ENCODE results near the gene FGD3.

Gene FGD3

DNA sequence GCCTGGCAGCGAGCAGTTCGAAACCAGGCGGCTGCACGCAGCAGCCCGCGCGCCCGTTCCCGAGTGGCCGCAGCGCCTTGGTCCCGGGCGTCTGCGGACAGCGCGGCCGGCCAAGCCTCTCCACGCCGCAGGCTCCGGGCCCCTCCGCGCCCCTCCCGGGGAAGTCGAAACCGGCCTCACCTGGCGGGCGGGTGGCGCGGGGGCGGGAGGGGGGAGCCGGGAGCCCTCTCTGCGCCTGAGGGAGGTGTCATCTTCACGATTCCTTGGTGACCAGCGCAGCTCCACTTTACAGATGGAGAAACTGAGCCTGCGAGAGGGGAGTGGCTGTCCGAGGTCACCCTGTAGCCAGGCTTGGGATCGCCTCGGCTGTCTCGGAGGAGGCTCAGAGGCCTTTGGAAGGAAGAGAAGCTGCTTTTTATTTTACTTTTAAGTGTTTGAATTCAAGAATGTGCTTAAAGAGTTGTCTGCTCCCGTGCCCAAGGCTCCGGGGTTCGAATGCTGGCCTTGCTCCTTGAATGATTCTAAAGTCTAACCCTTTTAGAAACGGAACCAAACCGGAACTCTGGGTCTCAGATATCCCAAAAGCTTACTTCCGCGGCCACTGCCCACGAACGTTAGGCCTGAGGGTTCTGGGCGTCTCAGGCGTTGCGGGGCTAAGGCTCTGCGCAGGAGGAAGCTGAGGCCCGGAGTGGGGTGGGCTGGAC is 111.8 kb downstream of the FGD3 start:
- Histone ChIP-seq H3K4me3 (peak overlapping the region; percentile 41), H3K4me1 (peaks cover 10% of the 10 kb centered on the region), H3K9me3 (no peaks in the 10 kb centered on the region), H3K36me3 (replicated peaks) (no peaks in the 10 kb centered on the region), H3K27me3 (ENCODE audit: low read depth) (no peaks in the 10 kb centered on the region)
- in situ Hi-C loops (cut with MboI; ENCODE audit: low sequenced_read_pairs) = no loop called here
- peak in 1 of 2 experiments; percentile 23 for DNase-seq (ENCODE audit: low spot score in 2 of 2)

DNA sequence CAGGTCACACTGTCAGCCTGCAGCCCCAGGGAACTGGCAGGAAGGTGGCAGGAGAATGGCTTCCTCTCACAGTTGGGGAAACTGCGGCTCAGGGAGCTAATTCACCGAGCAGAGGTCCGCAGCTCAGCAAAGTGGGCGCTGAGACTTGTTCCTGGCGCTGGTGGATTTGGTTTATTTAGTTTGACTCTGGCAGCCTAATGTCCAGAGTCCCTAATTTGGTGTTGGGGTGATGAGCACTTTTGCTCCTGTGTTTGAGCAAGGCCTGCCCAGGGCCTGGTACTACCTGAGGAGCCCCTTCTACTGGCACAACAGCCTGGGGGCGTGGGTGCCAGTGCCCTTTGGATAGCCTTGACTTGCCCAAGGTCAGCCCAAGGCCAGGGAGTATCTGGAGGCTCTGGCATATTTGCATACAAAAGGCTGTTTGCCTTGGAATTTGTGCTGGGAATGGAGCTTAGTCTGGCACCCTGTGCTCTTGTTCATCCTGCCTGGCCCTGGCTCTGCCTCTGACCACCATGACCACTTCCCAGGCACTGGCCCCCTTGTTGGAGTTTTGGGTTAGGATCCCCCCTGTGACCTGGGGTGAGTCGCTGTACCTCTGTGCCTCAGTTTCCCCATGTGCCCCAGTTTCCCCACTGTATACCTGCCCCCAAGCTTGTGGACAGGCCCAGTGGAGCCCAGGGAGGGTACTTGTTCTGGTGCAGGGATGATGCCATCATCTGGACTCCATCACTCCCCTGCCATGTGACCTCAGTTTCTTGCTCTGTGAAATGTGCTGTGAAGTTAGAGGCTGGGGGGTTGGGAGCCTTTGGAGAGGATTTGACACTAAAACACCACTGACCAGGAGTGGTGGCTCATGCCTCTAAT is 112.6 kb downstream of the FGD3 start:
- Histone ChIP-seq H3K36me3 (replicated peaks) (no peaks in the 10 kb centered on the region), H3K9me3 (no peaks in the 10 kb centered on the region), H3K4me3 (peak overlapping the region; percentile 41), H3K27me3 (ENCODE audit: low read depth) (no peaks in the 10 kb centered on the region), H3K4me1 (peaks cover 10% of the 10 kb centered on the region)
- in situ Hi-C loops (cut with MboI; ENCODE audit: low sequenced_read_pairs) = no loop called here
- peak; percentile 45 to 56 for DNase-seq (ENCODE audit: low spot score in 2 of 2)

DNA sequence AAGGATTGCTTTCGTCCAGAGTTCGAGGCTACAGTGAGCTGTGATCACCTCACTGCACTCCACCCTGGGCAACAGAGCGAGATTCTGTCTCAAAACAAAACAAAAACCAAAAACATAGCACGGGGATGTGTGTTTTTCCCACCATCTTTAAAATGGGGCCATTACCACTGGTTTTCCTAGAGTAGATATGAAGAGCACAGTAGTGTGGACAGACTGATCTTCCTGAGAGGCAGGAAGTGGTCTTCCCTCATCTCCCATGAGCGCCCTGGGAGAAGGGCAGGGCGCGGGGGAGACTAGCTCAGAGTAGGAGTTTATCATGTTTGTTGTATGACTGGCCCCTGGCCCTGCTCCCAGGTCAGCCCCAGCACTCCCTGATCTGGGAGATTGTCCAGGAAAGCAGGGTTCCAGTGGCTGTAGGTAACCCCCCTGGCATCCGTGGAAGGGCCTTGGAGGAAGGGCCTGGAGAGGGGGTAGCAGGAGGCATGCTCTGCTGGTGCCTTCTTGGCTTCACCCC is 113.5 kb downstream of the FGD3 start:
- H3K36me3 ChIP-seq (replicated peaks) = no peaks in the 10 kb centered on the region

GRCh38 chr9:93061260-93061751 is 114.0 kb downstream of the FGD3 start:
- in situ Hi-C loops (cut with MboI; ENCODE audit: low sequenced_read_pairs) = no loop called here
- no peak overlapping the region for H3K4me3 ChIP-seq
- DNase-seq (ENCODE audit: low spot score in 2 of 2) = no peak
- no peaks in the 10 kb centered on the region for H3K9me3 ChIP-seq
- H3K4me1 ChIP-seq = peaks cover 10% of the 10 kb centered on the region
- H3K36me3 ChIP-seq (replicated peaks) = no peaks in the 10 kb centered on the region
- H3K27me3 ChIP-seq (ENCODE audit: low read depth) = no peaks in the 10 kb centered on the region

More for the DNA sequence above, 113.5 kb downstream of the FGD3 start:
- Histone ChIP-seq H3K4me1 (peaks cover 10% of the 10 kb centered on the region), H3K27me3 (ENCODE audit: low read depth) (no peaks in the 10 kb centered on the region), H3K9me3 (no peaks in the 10 kb centered on the region), H3K4me3 (no peak overlapping the region)
- no peak for DNase-seq (ENCODE audit: low spot score in 2 of 2)
- in situ Hi-C loops (cut with MboI; ENCODE audit: low sequenced_read_pairs) = no loop called here

DNA sequence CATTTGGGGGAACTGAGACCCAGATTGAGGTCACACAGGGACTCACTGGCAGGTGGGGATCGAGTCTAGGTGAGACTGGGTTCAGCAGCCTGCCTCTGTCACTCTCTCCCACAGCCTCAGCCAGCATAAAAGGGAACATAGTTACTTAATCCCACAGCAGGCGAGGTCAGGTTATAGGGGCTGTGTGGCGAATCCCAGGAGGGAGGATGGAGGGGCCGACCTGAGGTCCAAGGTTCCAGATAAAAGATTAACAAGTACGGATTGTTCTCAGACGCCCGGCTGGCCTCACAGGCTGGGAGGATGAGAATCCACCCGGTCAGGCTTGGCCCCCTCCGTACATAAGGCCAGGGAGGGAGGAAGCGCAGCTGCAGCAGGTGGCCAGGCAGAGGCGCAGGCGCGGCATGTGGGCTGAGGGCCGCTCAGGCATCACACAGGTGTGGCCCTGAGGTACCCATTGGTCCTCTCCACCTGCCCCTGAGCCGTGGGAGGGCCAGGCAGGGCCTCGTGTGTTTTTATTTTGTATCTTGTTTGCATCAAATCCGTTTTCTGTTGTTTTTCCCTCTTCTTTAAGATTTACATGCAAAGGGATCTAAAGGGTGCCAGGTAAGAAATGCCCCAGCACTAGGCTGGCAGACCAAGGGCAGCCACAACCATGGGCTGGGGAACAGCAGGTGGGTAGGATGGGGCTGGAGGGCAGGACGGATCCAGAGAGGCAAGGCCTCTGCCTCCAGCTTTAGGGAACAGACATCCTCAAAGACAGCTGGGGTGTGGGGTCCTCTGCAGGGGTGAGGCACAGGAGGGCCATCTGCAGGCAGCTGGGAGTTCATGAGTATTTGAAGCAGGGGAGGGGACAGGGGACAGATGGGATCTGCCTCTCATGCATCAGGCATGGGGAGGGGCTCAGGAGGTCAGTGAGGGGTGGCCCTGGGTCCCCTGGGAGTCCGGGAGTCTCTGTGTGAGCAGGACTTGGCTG is 114.8 kb downstream of the FGD3 start:
- H3K4me3 ChIP-seq = no peak overlapping the region

DNA sequence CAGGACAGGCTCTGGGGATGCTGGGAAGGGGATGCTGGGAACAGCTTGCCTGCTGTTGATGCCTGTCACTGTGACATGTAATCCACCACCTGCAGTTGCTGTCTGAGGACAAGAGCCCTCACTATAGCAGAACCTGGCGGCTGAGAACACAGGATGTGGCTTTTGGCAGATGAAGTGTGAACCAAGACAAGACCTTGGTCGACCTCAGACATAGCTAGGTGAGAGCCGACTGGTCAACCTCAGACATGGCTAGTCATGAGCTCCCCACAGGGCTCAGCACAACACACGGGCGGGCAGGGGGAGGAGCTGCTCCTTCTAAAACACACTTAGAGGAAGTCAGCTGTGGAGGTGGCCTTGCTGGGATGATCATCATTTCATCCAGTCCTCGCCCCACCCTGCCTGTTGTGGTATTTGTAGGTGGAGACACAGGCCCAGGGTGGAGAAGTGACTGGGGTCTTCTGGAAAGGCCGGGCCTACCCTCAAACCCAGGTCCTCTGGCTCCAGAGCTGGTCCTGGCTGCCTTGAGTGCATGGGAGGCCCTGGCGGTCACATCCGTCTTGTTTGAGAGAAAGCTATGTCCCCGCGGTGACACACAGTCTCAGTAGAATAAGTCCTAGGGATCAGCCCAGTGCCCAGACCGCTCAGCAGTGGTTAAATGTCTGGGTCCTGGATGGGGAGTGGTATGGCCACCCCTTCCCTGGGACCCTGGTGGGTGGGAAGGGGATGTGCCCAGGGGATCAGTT is 117.2 kb downstream of the FGD3 start:
- H3K4me1 ChIP-seq = peaks cover 6% of the 10 kb centered on the region
- no peak overlapping the region for H3K4me3 ChIP-seq
- DNase-seq (ENCODE audit: low spot score in 2 of 2) = no peak
- no peaks in the 10 kb centered on the region for H3K27me3 ChIP-seq (ENCODE audit: low read depth)
- no peaks in the 10 kb centered on the region for H3K9me3 ChIP-seq
- H3K36me3 ChIP-seq (replicated peaks) = no peaks in the 10 kb centered on the region
- in situ Hi-C loops (cut with MboI; ENCODE audit: low sequenced_read_pairs) = no loop called here

More for the DNA sequence above, 114.8 kb downstream of the FGD3 start:
- Histone ChIP-seq H3K27me3 (ENCODE audit: low read depth) (no peaks in the 10 kb centered on the region), H3K9me3 (no peaks in the 10 kb centered on the region), H3K36me3 (replicated peaks) (no peaks in the 10 kb centered on the region), H3K4me1 (peaks cover 10% of the 10 kb centered on the region)
- no peak for DNase-seq (ENCODE audit: low spot score in 2 of 2)
- in situ Hi-C loops (cut with MboI; ENCODE audit: low sequenced_read_pairs) = no loop called here

GRCh38 chr9:93065135-93065720 is 117.9 kb downstream of the FGD3 start:
- H3K27me3 ChIP-seq (ENCODE audit: low read depth) = no peaks in the 10 kb centered on the region
- H3K9me3 ChIP-seq = no peaks in the 10 kb centered on the region
- in situ Hi-C loops (cut with MboI; ENCODE audit: low sequenced_read_pairs) = no loop called here
- no peaks in the 10 kb centered on the region for H3K36me3 ChIP-seq (replicated peaks)
- H3K4me3 ChIP-seq = no peak overlapping the region
- no peaks in the 10 kb centered on the region for H3K4me1 ChIP-seq
- no peak for DNase-seq (ENCODE audit: low spot score in 2 of 2)

DNA sequence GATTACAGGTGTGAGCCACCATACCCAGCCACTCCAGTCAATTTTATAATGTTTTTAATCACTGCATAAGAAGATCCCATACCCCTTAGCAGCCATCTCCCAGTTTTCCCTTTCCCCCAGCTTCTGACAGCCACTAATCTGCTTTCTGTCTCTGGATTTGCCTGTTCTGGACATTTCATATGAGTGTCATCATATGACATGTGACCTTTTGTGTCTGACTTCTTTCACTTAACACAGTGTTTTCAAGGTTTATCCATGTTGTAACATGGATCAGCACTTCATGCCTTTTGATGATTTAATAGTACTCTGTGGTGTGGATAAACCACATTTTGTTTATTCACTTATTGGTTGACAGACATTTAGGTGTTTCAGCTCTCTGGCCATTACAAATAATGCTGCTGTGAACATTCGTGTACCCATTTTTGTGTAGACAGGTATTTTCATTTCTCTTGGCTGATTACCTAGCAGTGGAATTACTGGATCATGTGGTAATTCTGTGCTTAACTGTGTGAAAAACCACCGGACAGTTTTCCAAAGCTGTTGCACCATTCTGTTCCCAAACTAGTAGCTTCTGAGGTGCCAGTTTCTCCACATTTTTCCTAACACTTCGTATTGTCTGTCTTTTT is 119.8 kb downstream of the FGD3 start:
- no peak for DNase-seq (ENCODE audit: low spot score in 2 of 2)
- Histone ChIP-seq H3K4me3 (no peak overlapping the region), H3K9me3 (no peaks in the 10 kb centered on the region), H3K36me3 (replicated peaks) (no peaks in the 10 kb centered on the region), H3K4me1 (no peaks in the 10 kb centered on the region), H3K27me3 (ENCODE audit: low read depth) (no peaks in the 10 kb centered on the region)
- in situ Hi-C loops (cut with MboI; ENCODE audit: low sequenced_read_pairs) = no loop called here

GRCh38 chr9:93068956-93069355 is 121.6 kb downstream of the FGD3 start:
- Histone ChIP-seq H3K36me3 (replicated peaks) (no peaks in the 10 kb centered on the region), H3K9me3 (no peaks in the 10 kb centered on the region), H3K27me3 (ENCODE audit: low read depth) (no peaks in the 10 kb centered on the region), H3K4me3 (no peak overlapping the region), H3K4me1 (no peaks in the 10 kb centered on the region)
- in situ Hi-C loops (cut with MboI; ENCODE audit: low sequenced_read_pairs) = no loop called here
- DNase-seq (ENCODE audit: low spot score in 2 of 2) = no peak

DNA sequence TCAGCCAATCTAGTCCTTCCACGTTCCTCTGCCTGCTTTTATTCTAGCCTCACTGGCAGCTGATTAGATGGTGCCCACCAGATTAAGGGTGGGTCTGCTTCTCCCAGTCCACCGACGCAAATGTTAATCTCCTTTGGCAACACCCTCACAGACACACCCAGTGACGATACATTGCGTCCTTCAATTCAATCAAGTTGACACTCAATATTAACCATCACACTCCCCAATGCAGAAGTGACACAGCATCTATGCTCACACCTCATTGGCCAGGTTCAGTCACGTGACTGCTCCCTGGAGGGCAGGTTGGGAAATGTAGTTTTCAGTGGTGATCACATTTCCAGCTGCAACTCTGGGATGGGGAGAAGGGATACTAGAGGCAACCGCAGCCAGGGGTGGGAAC is 124.1 kb downstream of the FGD3 start:
- Histone ChIP-seq H3K9me3 (no peaks in the 10 kb centered on the region), H3K4me3 (no peak overlapping the region), H3K4me1 (no peaks in the 10 kb centered on the region), H3K36me3 (replicated peaks) (no peaks in the 10 kb centered on the region), H3K27me3 (ENCODE audit: low read depth) (no peaks in the 10 kb centered on the region)
- in situ Hi-C loops (cut with MboI; ENCODE audit: low sequenced_read_pairs) = no loop called here
- DNase-seq (ENCODE audit: low spot score in 2 of 2) = peak; percentile 21 to 76

DNA sequence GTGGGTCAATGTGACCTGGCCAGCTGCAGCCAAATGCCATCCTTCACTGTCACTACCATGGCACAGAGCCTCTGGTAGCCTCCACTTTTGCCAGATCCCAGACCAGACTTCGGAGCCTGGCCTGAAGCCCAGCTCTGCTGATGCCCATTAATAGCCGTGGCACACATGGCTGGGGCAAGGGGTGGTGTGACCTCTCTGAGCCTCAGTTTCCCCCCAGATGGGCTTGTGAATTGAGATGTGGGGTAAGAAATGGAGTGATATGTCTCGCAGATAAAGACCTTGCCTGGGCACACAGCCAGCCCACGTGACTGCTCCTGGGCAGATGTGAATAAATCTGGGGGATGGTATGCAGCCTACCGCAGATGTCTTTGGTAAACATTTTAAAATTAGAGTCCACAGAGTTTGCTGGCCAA is 125.1 kb downstream of the FGD3 start:
- no peak overlapping the region for H3K4me3 ChIP-seq
- H3K36me3 ChIP-seq (replicated peaks) = no peaks in the 10 kb centered on the region
- in situ Hi-C loops (cut with MboI; ENCODE audit: low sequenced_read_pairs) = no loop called here
- DNase-seq (ENCODE audit: low spot score in 2 of 2) = no peak
- H3K4me1 ChIP-seq = no peaks in the 10 kb centered on the region
- H3K27me3 ChIP-seq (ENCODE audit: low read depth) = no peaks in the 10 kb centered on the region
- no peaks in the 10 kb centered on the region for H3K9me3 ChIP-seq

GRCh38 chr9:93076101-93076791 is 128.9 kb downstream of the FGD3 start:
- H3K36me3 ChIP-seq (replicated peaks) = no peaks in the 10 kb centered on the region
- in situ Hi-C loops (cut with MboI; ENCODE audit: low sequenced_read_pairs) = no loop called here
- no peaks in the 10 kb centered on the region for H3K9me3 ChIP-seq
- H3K4me1 ChIP-seq = no peaks in the 10 kb centered on the region
- no peaks in the 10 kb centered on the region for H3K27me3 ChIP-seq (ENCODE audit: low read depth)
- no peak overlapping the region for H3K4me3 ChIP-seq
- DNase-seq (ENCODE audit: low spot score in 2 of 2) = no peak
